ENCODE results near the gene PTPN3.

- TF ChIP-seq EZH2 (IDR thresholded peaks at IDR 0.05; ENCODE audit: insufficient read depth, poor library complexity, severe bottlenecking) (no peak), EZH2phosphoT487 (IDR thresholded peaks at IDR 0.05; ENCODE audit: insufficient read depth, low read depth) (no peak)
Observed at GRCh38 chr9:109467936-109468335, 30.2 kb downstream of the PTPN3 start.
